ENCODE results near the gene COPS2.

The COPS2 gene

GRCh38 chr15:49152552-49153312 is 2.7 kb downstream of the COPS2 start:
- no peak for TF ChIP-seq CTCF (IDR thresholded peaks at IDR 0.05)

- TF ChIP-seq CTCF (IDR thresholded peaks at IDR 0.05), result no peak
These were observed 3.6 kb downstream of the COPS2 start for GRCh38 chr15:49151831-49152230.

GRCh38 chr15:49148727-49149126 is 6.7 kb downstream of the COPS2 start:
- no peak for TF ChIP-seq CTCF (IDR thresholded peaks at IDR 0.05)

GRCh38 chr15:49148298-49148697 is 7.1 kb downstream of the COPS2 start:
- no peak for TF ChIP-seq CTCF (IDR thresholded peaks at IDR 0.05)

GRCh38 chr15:49145651-49146609 is 9.5 kb downstream of the COPS2 start:
- peak; percentile 84 for TF ChIP-seq CTCF (IDR thresholded peaks at IDR 0.05)

- no peak for TF ChIP-seq CTCF (IDR thresholded peaks at IDR 0.05)
These were observed 17.5 kb downstream of the COPS2 start for GRCh38 chr15:49137861-49138260.

- no peak for TF ChIP-seq CTCF (IDR thresholded peaks at IDR 0.05)
These were observed 19.5 kb downstream of the COPS2 start for GRCh38 chr15:49135911-49136310.

All from LNCAP (cell line).